Measurements from ENCODE around the gene AKAP10.
"Not testable (repeated sequence)": the region's sequence is repeated elsewhere in the genome, so short reads cannot be mapped to it uniquely, and the experiment has no call there.

Gene AKAP10

GRCh38 chr17:19979917-19980770 lies 2.5 kb upstream of the AKAP10 start:
- DNase-seq = peak; percentile 82

DNA sequence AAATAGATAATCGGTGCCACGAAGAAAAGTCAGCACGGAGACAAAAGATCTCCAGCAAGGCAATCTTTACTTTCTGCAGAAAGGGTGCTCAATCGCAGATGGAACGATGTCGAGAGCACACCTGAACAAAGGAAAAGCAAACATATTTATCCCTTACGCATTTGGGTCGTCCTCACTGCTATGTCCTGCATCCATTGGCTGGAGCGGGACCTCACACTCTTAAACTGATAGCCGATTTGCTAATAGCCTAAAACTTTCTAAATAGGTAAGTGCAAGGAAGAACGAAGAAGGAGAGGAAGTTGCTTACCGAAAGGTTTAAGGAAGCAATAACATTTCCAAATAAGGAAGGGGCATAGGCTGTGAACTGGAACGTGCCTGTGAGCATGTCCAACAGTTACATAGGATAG lies 1.2 kb upstream of the AKAP10 start:
- DNase-seq = peak; percentile 41

GRCh38 chr17:19978209-19978802 lies 678 bp upstream of the AKAP10 start:
- DNase-seq = peak; percentile 90

DNA sequence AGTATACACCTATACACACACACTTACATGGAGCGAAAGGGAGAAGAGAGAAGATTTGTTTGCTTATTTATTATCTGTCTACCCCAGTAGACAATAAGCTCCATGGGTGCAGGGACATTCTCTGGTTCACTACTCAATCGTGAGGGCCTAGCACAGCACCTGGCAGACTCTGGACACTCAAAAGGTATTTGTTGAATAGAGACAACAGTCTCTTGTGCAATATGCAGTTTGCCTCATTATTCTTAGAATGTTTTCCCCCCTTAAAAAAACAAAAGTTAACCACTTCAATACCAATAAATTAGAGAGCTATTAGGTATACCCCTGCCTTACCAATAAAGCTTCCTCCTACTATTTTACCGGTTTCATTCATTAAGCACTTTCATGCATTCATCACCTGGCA lies 2.0 kb downstream of the AKAP10 start:
- DNase-seq = no peak

- no peak for DNase-seq
Observed at GRCh38 chr17:19973156-19973555, 4.5 kb downstream of the AKAP10 start.

DNA sequence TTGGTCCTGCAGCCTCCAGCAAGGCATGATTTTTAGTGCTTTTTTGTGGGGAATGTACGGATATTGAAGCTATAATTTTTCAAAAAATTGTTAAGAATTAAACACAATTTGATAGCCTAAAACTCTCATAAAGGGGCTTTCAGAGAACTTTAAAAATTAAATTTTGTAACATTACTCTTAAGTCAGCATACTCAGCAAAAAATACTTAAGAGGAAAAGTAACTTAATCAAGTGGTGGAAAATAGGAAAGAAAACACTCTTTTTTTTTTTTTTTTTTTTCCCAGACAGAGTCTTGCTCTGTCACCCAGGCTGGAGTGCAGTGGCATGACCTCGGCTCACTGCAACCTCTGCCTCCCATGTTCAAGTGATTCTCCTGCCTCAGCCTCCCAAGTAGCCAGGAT lies 14.7 kb downstream of the AKAP10 start:
- not testable (repeated sequence) for DNase-seq

DNA sequence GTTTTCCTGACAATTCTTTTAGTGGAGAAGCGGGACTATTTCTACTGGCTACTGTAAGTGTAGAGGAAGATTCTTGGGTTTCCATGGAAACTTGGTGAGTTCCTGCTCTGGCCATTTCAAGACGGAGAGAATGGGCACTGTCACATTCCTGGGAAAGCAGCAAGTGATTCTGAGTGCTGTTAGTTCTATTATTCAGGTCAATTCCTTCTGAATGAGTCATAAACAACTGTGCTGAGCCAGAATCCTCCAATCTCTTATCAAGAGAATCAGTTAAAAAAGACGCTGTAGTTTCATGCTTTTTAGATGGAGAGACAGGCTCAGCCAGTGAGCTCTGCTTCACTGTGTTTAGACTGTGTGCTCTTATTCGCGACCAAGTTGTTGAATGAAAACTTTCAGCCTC lies 19.6 kb downstream of the AKAP10 start:
- DNase-seq = no peak

- DNase-seq = no peak
Observed at GRCh38 chr17:19955099-19955498, 22.5 kb downstream of the AKAP10 start.

DNA sequence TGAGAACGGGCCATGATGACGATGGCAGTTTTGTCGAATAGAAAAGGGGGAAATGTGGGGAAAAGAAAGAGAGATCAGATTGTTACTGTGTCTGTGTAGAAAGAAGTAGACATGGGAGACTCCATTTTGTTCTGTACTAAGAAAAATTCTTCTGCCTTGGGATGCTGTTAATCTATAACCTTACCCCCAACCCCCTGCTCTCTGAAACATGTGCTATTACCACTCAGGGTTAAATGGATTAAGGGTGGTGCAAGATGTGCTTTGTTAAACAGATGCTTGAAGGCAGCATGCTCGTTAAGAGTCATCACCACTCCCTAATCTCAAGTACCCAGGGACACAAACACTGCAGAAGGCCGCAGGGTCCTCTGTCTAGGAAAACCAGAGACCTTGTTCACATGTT lies 26.2 kb downstream of the AKAP10 start:
- not testable (repeated sequence) for DNase-seq

- not testable (repeated sequence) for DNase-seq
Observed at GRCh38 chr17:19950624-19951195, 26.9 kb downstream of the AKAP10 start.

DNA sequence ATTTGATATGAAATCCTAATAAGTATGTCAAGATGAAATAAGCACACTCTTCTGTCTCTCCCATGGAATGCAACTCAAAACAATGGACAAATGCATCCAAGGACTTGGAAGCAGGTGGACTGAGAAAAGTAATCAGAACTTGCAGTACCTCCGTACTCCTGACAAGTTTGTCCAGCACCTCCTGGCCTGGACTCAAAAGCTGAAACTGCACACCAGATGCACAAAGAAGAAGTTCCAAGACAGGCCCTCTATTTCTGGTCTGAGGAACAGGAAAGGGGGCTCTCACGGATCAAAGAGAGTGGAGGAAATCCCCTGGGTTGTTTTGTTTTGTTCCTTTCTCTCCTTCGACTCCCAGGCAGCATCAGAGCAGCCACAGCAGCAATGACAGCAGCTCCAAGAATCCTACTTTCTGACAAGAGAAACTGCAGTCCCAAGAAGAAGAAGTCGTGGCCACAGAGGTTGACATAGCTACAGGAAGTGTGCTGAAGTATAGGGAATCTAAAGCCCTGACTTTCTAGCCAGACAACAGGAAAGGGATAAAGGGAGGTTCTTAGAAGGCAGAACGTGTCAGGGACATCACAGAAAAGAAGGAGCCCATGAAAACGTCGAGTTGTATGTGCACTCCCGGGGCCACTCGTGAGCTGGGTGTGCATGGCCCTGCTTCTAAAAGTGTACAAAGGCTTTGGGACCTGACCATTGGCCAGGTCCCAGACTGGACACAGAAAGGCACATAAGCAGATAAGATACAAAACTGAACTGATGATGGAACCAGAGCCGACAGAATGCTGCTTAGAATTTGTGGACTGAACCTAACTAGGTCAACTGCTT lies 29.3 kb downstream of the AKAP10 start:
- DNase-seq = peak; percentile 6

DNA sequence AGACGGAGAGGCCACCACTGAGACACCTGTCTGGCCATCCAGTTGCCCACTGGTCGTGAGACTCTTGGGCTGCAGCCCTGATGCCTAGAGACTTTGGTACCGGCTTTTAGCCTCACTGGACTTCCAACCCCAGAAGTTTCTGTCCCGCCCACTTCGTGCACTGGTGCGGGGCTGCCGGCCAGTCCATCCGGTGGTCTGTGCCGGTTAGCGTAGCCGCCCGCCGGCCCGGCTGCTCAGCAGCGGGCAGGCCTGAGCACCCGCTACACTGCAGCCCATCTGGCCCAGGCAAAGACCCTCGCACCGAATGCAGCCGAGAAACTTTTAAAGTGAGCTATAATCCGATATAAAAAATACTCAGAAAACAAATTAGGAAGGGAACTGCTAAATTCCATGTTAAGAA lies 30.7 kb downstream of the AKAP10 start:
- no peak for DNase-seq

GRCh38 chr17:19945009-19945626 lies 32.5 kb downstream of the AKAP10 start:
- DNase-seq = no peak

DNA sequence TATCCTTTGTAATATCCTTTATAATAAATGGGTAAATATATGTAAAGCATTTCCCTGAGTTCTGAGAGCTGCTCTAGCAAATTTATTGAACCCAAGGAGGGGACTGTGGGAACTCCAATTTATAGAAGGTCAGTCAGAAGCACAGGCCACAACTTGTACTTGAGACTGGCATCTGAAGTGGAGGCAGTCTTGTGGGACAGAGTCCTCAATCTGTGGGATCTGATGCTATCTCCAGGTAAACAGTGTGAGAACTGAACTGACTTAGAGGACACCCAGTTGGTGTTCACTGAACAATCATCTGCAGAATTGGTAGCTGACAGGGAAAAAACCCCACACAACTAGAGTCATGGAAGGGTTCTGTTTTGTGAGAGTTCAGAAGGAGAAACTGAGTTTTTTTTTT lies 34.0 kb downstream of the AKAP10 start:
- no peak for DNase-seq

DNA sequence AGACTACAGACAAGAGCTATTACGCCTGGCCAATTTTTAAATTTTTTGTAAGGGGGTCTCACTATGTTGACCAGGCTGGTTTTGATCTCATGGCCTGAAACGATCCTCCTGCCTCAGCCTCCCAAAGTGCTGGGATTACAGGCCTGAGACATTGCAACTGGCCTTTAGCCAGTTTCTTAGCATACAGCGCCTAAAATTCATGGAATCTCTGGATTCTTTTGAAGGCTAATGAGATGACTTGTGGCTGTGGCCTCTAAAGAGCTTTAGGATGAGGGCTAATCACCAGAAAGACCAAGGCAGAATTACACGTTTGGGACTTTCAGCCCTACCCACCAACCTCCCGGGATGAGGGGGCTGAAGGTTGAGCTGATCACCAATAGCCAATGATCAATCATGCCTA lies 34.6 kb downstream of the AKAP10 start:
- no peak for DNase-seq

DNA sequence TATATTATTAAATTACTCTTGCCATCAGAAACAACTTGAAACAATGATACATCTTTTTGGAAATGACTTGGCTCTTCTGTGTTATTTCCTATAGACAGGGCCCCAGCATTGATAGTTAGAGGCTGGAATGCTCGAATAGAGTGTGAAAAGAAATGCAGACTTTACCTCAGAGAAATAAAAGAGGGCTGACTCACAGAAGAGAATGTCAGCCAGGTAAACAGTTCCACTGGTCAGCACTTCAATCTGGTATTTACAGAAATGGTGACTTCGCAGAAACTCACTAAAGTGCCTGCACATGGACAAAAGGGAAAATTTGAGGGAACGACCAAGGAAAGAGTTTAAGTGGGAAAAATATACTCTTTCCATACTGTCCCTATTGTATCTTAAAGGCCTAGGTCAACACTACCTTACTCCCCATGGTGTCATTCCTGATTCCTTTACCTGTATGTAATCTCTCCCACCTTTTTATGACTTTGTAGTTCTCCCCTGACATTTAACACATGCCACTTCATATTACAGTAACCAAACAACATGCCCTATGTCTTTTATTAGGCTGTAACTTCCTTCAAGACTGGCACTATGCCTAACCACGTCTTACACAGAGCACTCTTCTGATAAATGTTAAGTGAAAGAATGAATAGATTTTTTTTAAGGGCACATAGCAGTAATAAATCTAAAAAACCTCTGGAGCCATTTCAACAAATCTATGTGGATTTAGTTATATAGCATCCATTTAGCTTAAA lies 36.7 kb downstream of the AKAP10 start:
- no peak for DNase-seq

DNA sequence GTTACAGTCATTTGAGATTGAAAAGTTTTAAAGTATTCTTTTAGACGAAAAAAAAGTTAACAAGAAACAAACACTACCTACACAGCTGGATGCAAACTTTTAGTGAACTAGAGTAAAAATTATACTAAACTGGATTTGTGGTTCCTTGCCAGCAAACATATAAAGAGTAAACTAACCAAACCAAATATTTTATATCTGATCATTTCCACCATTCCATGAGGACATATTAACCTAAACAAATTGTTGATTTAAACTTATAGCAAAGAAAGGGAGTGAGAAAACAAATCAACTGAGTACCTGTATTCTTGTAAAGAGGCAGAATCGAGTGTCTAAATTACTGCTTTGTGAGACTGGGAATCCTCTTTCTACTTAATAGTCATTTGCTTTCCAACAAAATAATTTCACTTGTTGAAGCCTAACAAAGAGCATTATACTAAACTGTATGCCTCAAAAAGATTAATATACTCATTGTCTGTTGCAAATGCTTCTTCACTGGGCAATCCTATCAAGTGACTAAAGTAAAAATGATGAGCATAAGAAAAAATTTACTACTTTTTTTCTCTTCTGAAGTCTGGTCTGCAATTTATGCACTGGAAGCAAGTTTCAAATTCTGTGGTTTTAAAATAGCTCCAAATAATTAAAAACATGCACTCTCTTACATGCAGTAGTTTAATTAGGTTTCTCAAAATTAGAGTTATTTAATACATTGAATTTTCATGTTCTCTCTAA lies 37.5 kb downstream of the AKAP10 start:
- DNase-seq = no peak

- DNase-seq = no peak
Observed at GRCh38 chr17:19938736-19939135, 38.9 kb downstream of the AKAP10 start.

GRCh38 chr17:19937522-19937921 lies 40.1 kb downstream of the AKAP10 start:
- no peak for DNase-seq

- no peak for DNase-seq
Observed at GRCh38 chr17:19935169-19935568, 42.5 kb downstream of the AKAP10 start.

- no peak for DNase-seq
Observed at GRCh38 chr17:19933628-19934027, 44.0 kb downstream of the AKAP10 start.
